H1 (cell line): Measurements from ENCODE around the gene CHRNG. TPM values are rescaled to one million over a fixed set of nuclear protein-coding genes. Genes with fewer than 3 reads are reported as not detected.

Experiments
- CTCF ChIA-PET: fragments of 300-600 bp; sonication (Branson Sonifier 250); formaldehyde crosslinking; loops from one replicate; lab custom pipeline; 2021; ENCODE audit not compliant: partially characterized antibody; lab: Charles Lee
- POLR2A ChIA-PET: fragments of 300-600 bp; sonication (Branson Sonifier 250); formaldehyde crosslinking; loops from one replicate; lab custom pipeline; 2021; ENCODE audit warnings: inconsistent platforms; ENCODE audit not compliant: partially characterized antibody; lab: Charles Lee
- DNase-seq, 2 experiments: peaks; one replicate each; pipeline versions ENCODE4 v3.0.0 to v3.0.0-alpha.2; 2010 to 2022; ENCODE audit warnings: low spot score in 2 of 2, low read depth in 1 of 2, mixed read lengths in 1 of 2
- FAIRE-seq: peaks from 2 replicates; lab custom pipeline; 2011; peaks lifted over from hg19 to GRCh38; lab: Jason Lieb, UNC
- H2AFZ ChIP-seq: 2 replicates; pipeline ENCODE4 v1.8.1; 2012; ENCODE audit warnings: low read length, inconsistent platforms
- H2AK5ac ChIP-seq: 2 replicates; pipeline ENCODE4 v1.6.1; 2013; ENCODE audit warnings: low read depth, low read length
- H2BK120ac ChIP-seq: replicated peaks from 2 replicates; pipeline ENCODE3; 2013; ENCODE audit warnings: low read depth, low read length, inconsistent platforms
- H2BK12ac ChIP-seq: 2 replicates; pipeline ENCODE4 v1.6.1; 2013; ENCODE audit warnings: low read depth, low read length
- H2BK15ac ChIP-seq: 2 replicates; pipeline ENCODE4 v1.6.1; 2013; ENCODE audit warnings: low read length
- H2BK20ac ChIP-seq: 2 replicates; pipeline ENCODE4 v1.6.1; 2013; ENCODE audit warnings: low read length
- H2BK5ac ChIP-seq: 2 replicates; pipeline ENCODE4 v1.6.1; 2013; ENCODE audit warnings: low read depth, low read length
- H3K14ac ChIP-seq: 2 replicates; pipeline ENCODE4 v1.6.1; 2013; ENCODE audit warnings: inconsistent platforms; ENCODE audit not compliant: insufficient read length
- H3K18ac ChIP-seq: 2 replicates; pipeline ENCODE4 v1.6.1; 2013; ENCODE audit warnings: low read length; ENCODE audit errors: extremely low read depth
- H3K23ac ChIP-seq: 2 replicates; pipeline ENCODE4 v1.6.1; 2013; ENCODE audit warnings: inconsistent platforms; ENCODE audit not compliant: insufficient read length
- H3K23me2 ChIP-seq: 2 replicates; pipeline ENCODE4 v1.6.1; 2013; ENCODE audit warnings: low read depth, low read length
- H3K27ac ChIP-seq: 2 replicates; pipeline ENCODE4 v1.6.1; 2011; ENCODE audit warnings: low read depth, low read length, inconsistent platforms
- H3K27me3 ChIP-seq, 4 experiments: replicated peaks in 1 of 4; 1 replicate in 1 of 4; 2 replicates in 3 of 4; pipeline versions ENCODE4 v1.6.1 to v1.8.1; 2011 to 2013; ENCODE audit warnings: low read length in 3 of 4, mild to moderate bottlenecking in 3 of 4, inconsistent platforms in 2 of 4, mixed read lengths in 2 of 4, moderate library complexity in 1 of 4; ENCODE audit not compliant: control insufficient read depth in 3 of 4, insufficient read depth in 3 of 4; ENCODE audit errors: extremely low read depth in 1 of 4
- H3K36me3 ChIP-seq, 4 experiments: 2 replicates each; pipeline versions ENCODE4 v1.6.1 to v1.8.1; 2011 to 2013; ENCODE audit warnings: mild to moderate bottlenecking in 4 of 4, low read length in 3 of 4, moderate library complexity in 2 of 4, control low read depth in 1 of 4, inconsistent platforms in 1 of 4; ENCODE audit not compliant: insufficient read depth in 4 of 4, control insufficient read depth in 2 of 4
- H3K4ac ChIP-seq: replicated peaks from 2 replicates; pipeline ENCODE3; 2013; ENCODE audit warnings: low read length, low read depth, mixed read lengths, inconsistent platforms; ENCODE audit not compliant: insufficient read length
- H3K4me1 ChIP-seq, 4 experiments: replicated peaks in 1 of 4; 1 replicate in 1 of 4; 2 replicates in 3 of 4; pipeline versions ENCODE4 v1.6.1 to v1.8.1; 2011 to 2013; ENCODE audit warnings: low read length in 3 of 4, inconsistent platforms in 2 of 4, mixed read lengths in 1 of 4; ENCODE audit not compliant: insufficient read depth in 4 of 4, control insufficient read depth in 3 of 4
- H3K4me2 ChIP-seq, 2 experiments: 2 replicates each; pipeline versions ENCODE4 v1.6.1 to v1.8.1; 2011 to 2013; ENCODE audit warnings: low read depth in 2 of 2, low read length in 2 of 2, control low read depth in 1 of 2, inconsistent platforms in 1 of 2, mild to moderate bottlenecking in 1 of 2; ENCODE audit not compliant: insufficient read depth in 1 of 2
- H3K4me3 ChIP-seq, 4 experiments: fragments of 200-600, 300-600 bp in 1 of 4; sonication (generic), shearing (Covaris generic), sonication (Bioruptor Twin) in 1 of 4; 2 replicates each; pipeline versions ENCODE4 v1.5.1 to v1.8.1; 2011 to 2016; ENCODE audit warnings: low read length in 4 of 4, low read depth in 3 of 4, control low read depth in 2 of 4, inconsistent platforms in 2 of 4, mild to moderate bottlenecking in 2 of 4, mixed read lengths in 1 of 4, moderate library complexity in 1 of 4; ENCODE audit not compliant: insufficient read depth in 2 of 4; ENCODE audit errors: extremely low read depth in 1 of 4
- H3K56ac ChIP-seq: replicated peaks from 2 replicates; pipeline ENCODE3; 2013; ENCODE audit warnings: low read depth, mild to moderate bottlenecking, mixed read lengths, low read length, inconsistent platforms; ENCODE audit not compliant: insufficient read length
- H3K79me1 ChIP-seq: 2 replicates; pipeline ENCODE4 v1.6.1; 2013; ENCODE audit warnings: low read depth, low read length, control low read depth
- H3K79me2 ChIP-seq, 2 experiments: 2 replicates each; pipeline versions ENCODE4 v1.6.1 to v1.8.1; 2012 to 2013; ENCODE audit warnings: low read length in 2 of 2, mild to moderate bottlenecking in 2 of 2, inconsistent platforms in 1 of 2; ENCODE audit not compliant: insufficient read depth in 2 of 2, control insufficient read depth in 1 of 2
- H3K9ac ChIP-seq, 4 experiments: replicated peaks in 1 of 4; 1 replicate in 1 of 4; 2 replicates in 3 of 4; pipeline versions ENCODE4 v1.6.1 to v1.8.1; 2011 to 2013; ENCODE audit warnings: low read depth in 3 of 4, low read length in 3 of 4, control low read depth in 2 of 4, mild to moderate bottlenecking in 2 of 4, moderate library complexity in 2 of 4, inconsistent platforms in 1 of 4; ENCODE audit errors: extremely low read depth in 1 of 4
- H3K9me3 ChIP-seq, 2 experiments: 2 replicates each; pipeline versions ENCODE4 v1.6.1 to v1.8.1; 2012 to 2013; ENCODE audit warnings: mild to moderate bottlenecking in 2 of 2, moderate library complexity in 2 of 2, control low read depth in 1 of 2, inconsistent platforms in 1 of 2, low read depth in 1 of 2, low read length in 1 of 2, mixed read lengths in 1 of 2; ENCODE audit not compliant: insufficient read depth in 2 of 2
- H4K20me1 ChIP-seq, 2 experiments: replicated peaks in 1 of 2; 2 replicates each; pipeline versions ENCODE3 to v1.8.1; 2011 to 2013; ENCODE audit warnings: inconsistent platforms in 2 of 2, low read length in 2 of 2, mild to moderate bottlenecking in 1 of 2; ENCODE audit not compliant: insufficient read depth in 2 of 2, control insufficient read depth in 1 of 2
- H4K5ac ChIP-seq: 2 replicates; pipeline ENCODE4 v1.6.1; 2013; ENCODE audit warnings: low read length, low read depth, mixed read lengths, inconsistent platforms; ENCODE audit not compliant: insufficient read length
- H4K8ac ChIP-seq: 2 replicates; pipeline ENCODE4 v1.8.0; 2013; ENCODE audit warnings: mild to moderate bottlenecking, moderate library complexity, low read length, inconsistent platforms; ENCODE audit not compliant: insufficient read depth; ENCODE audit errors: extremely low read depth
- H4K91ac ChIP-seq: replicated peaks from 2 replicates; pipeline ENCODE3; 2013; ENCODE audit warnings: low read length, mixed read lengths, inconsistent platforms; ENCODE audit not compliant: insufficient read length
- BACH1 ChIP-seq: IDR thresholded peaks from 2 replicates; pipeline ENCODE4 v1.6.1; 2012; ENCODE audit warnings: low read length, improper control_type of control experiment
- BCL11A ChIP-seq, 2 experiments: IDR thresholded peaks; one replicate each; pipeline ENCODE4 v1.6.1; 2011; ENCODE audit warnings: low read depth in 2 of 2, low read length in 2 of 2, mild to moderate bottlenecking in 2 of 2
- EGR1 ChIP-seq: IDR thresholded peaks from 2 replicates; pipeline ENCODE4 v1.6.1; 2011; ENCODE audit warnings: low read depth, low read length, borderline replicate concordance
- NRF1 ChIP-seq: IDR thresholded peaks from 2 replicates; pipeline ENCODE4 v1.6.1; 2011; ENCODE audit warnings: mild to moderate bottlenecking, low read depth, low read length, improper control_type of control experiment
- SIRT6 ChIP-seq: IDR thresholded peaks from one replicate; pipeline ENCODE4 v1.7.1; 2012; ENCODE audit warnings: low read length, inconsistent platforms
- TAF1 ChIP-seq: IDR thresholded peaks from 2 replicates; pipeline ENCODE4 v1.6.1; 2011; ENCODE audit warnings: mild to moderate bottlenecking, low read depth, low read length
- TBP ChIP-seq: IDR thresholded peaks from 2 replicates; pipeline ENCODE4 v1.6.1; 2011; ENCODE audit warnings: low read depth, low read length, improper control_type of control experiment
- WGBS, 2 experiments: shearing (Covaris generic) in 1 of 2; methylation state at CpG; one replicate each; pipeline versions ENCODE4 v1.1.6 to v1.1.7; 2013 to 2015; ENCODE audit warnings: low lambda C conversion rate in 2 of 2, mixed read lengths in 2 of 2, inconsistent platforms in 1 of 2, low coverage in 1 of 2, missing lambda C conversion rate in 1 of 2; ENCODE audit not compliant: insufficient replicate concordance in 2 of 2, insufficient coverage in 1 of 2, insufficient read length in 1 of 2; ENCODE audit errors: extremely low coverage in 1 of 2, missing lambda C conversion rate in 1 of 2; 5-methylcytosine and 5-hydroxymethylcytosine counted together
- polyA plus RNA-seq, 7 experiments: library from polyadenylated mRNA; depleted of rRNA in 3 of 7; stranded (reverse) in 5 of 7; unstranded in 2 of 7; fragments of >200 nt in 5 of 7; fragments of 200-250 nt in 2 of 7; gene quantifications; 1 replicate in 5 of 7; 2 replicates in 1 of 7; 4 replicates in 1 of 7; pipeline versions ENCODE4 v1.2.1 to v1.2.3, GENCODE V29; 2011 to 2013; ENCODE audit warnings: missing spikeins in 2 of 7, mixed read lengths in 2 of 7
- total RNA-seq: library from RNA; stranded (reverse); fragmentation: NEBNext Ultra II Directional; extraction: Animal tissue kit (Norgen Biotek cat#: 25700); gene quantifications from 2 replicates; pipeline ENCODE4 v1.2.1, GENCODE V29; 2021
- TF ChIP-seq, protein P1 (sequence below): IDR thresholded peaks from 2 replicates; pipeline ENCODE4 v1.6.1; 2012; ENCODE audit warnings: inconsistent platforms
- TF ChIP-seq, protein P2 (sequence below): IDR thresholded peaks from 2 replicates; pipeline ENCODE4 v1.6.1; 2011; ENCODE audit warnings: low read length, improper control_type of control experiment

The CHRNG gene
- total and polyA plus RNA-seq, 2 of the 8 experiments (the other 6 are each of a cell fraction or from before 2014, with no cell fraction given): 0.05 TPM; not detected in 1

DNA sequence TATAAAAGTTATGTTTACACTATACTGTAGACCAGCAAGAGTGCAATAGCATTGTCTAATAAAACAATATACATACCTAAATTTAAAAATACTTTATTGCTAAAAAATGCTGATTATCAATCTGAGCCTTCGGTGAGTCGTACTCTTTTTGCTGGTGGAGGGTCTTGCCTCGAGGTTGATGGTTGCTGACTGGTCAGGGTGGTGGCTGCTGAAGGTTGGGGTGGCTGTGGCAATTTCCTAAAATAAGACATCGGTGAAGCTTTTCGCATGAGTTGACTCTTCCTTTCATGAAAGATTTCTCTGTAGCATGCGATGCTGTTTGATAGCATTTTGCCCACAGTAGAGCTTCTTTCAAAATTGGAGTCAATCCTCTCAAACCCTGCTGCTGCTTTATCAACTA, 8.5 kb downstream of the CHRNG start:
- Histone ChIP-seq H3K9me3 (no peaks in the 10 kb centered on the region), H4K91ac (no peak overlapping the region), H4K5ac (no peak overlapping the region), H3K9ac (no peak overlapping the region), H3K36me3 (peaks cover 0 to 9% (median under 1%) of the 10 kb centered on the region in 4 experiments; a peak in 2 of 8 replicates), H3K14ac (no peak overlapping the region), H4K20me1 (peaks cover 4 to 9% of the 10 kb centered on the region in 2 experiments), H3K4me2 (no peak overlapping the region), H2AK5ac (no peak overlapping the region), H2AFZ (no peak overlapping the region), H3K27ac (no peak overlapping the region), H2BK5ac (no peak overlapping the region), H3K4me3 (no peak overlapping the region), H2BK15ac (no peak overlapping the region), H3K27me3 (no peaks in the 10 kb centered on the region), H3K79me2 (peaks cover 11 to 45% of the 10 kb centered on the region in 2 experiments), H2BK120ac (no peak overlapping the region), H3K4me1 (peaks cover 0 to 6% (median 5%) of the 10 kb centered on the region in 4 experiments; a peak in 6 of 7 replicates), H3K4ac (no peak overlapping the region), H3K23me2 (peaks cover 12% of the 10 kb centered on the region; the same call in 1 of the 2 replicates), H2BK12ac (no peak overlapping the region), H3K56ac (no peak overlapping the region), H3K79me1 (peaks cover 12% of the 10 kb centered on the region), H3K23ac (no peak overlapping the region), H3K18ac (no peak overlapping the region), H4K8ac (no peak overlapping the region), H2BK20ac (no peak overlapping the region)
- FAIRE-seq: no peak
- ChIA-PET POLR2A (interaction anchor here (1.0 to 1.9 kb wide), 3 partner anchors 9 to 40 kb away, joined by 3 to 7 read pairs (median 5); partner anchors contain the start of gene CHRNG), CTCF (interaction anchor here (0.8 to 2.3 kb wide), 3 partner anchors 9 to 100 kb away, joined by 3 to 8 read pairs (median 5); partner anchors contain the start of gene CHRNG)
- DNase-seq: no peak
- WGBS, 2 experiments: 95% methylated on average over 6 of the region's 6 CpGs; no CpG with 5 or more reads in 1 of the 2 experiments
- no peak for TF ChIP-seq EGR1
- TF ChIP-seq, protein P1, sequence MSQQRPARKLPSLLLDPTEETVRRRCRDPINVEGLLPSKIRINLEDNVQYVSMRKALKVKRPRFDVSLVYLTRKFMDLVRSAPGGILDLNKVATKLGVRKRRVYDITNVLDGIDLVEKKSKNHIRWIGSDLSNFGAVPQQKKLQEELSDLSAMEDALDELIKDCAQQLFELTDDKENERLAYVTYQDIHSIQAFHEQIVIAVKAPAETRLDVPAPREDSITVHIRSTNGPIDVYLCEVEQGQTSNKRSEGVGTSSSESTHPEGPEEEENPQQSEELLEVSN: no peak
- TF ChIP-seq TAF1: no peak
- TF ChIP-seq SIRT6: no peak
- no peak for TF ChIP-seq TBP
- TF ChIP-seq NRF1: no peak
- TF ChIP-seq, protein P2, sequence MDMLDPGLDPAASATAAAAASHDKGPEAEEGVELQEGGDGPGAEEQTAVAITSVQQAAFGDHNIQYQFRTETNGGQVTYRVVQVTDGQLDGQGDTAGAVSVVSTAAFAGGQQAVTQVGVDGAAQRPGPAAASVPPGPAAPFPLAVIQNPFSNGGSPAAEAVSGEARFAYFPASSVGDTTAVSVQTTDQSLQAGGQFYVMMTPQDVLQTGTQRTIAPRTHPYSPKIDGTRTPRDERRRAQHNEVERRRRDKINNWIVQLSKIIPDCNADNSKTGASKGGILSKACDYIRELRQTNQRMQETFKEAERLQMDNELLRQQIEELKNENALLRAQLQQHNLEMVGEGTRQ: no peak
- TF ChIP-seq BACH1: no peak
- TF ChIP-seq BCL11A (IDR thresholded peaks at IDR 0.05; ENCODE audit: low read depth in 2 of 2, low read length in 2 of 2): no peak
